Activated CD4-positive, alpha-beta T cell treated with anti-CD3 and anti-CD28 coated beads for 48 hours (primary cell): Measurements from ENCODE around the gene AMER2.

Source experiments
- DNase-seq: peaks from one replicate; pipeline ENCODE4 v3.0.0-alpha.2; 2020

Gene AMER2

DNA sequence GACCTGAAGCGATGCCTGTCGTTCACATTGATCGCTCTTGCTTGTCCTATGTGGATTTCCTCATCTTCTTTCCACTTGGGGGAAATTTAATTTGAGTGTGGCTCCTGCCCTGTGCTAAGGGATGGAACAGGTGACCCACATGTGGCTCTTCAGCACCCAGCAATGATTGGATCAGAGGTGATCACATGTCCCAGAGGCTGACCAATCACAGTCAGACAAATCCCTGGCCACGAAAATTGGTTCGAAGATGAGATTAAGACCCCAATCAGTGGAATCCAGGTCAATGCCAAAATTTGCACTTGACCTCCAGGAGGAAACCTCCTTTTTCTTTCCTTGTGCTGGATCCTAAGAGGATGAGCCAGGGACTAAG, 23.7 kb downstream of the AMER2 start:
- no peak for DNase-seq

DNA sequence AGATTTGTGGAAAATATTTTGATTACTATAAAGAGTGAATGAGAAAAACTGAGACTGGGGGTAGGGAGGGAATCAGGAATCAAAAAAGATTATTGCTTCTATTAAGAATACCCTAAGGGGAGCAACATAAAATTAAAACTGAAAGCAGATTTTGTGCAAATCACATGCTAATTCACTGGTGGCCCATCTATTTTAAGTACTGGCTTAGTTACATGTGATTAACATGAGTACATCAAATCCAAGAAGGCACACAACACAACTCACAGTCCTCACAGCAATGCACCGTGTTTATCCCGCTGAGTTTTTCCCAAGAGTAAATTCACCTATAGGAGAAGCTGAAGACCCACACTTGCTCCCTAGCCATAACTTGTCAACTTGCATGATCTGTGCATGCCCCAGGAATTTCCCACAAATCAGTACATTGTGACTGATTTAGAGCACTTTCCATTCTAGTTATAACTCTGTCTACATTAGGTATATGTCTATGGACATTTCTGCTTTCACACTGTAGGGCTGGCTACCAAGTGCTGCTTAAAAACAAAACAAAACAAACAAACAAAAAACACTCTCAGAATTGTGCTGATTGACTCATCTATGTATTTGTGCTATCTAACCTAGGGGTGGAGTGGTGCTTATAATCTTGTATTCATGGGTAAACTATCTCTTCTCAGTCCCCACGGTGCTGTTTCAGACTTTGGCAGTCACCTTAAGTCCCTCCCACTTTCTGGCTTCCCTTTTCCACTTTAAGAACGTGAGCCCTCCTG, 24.3 kb downstream of the AMER2 start:
- no peak for DNase-seq

DNA sequence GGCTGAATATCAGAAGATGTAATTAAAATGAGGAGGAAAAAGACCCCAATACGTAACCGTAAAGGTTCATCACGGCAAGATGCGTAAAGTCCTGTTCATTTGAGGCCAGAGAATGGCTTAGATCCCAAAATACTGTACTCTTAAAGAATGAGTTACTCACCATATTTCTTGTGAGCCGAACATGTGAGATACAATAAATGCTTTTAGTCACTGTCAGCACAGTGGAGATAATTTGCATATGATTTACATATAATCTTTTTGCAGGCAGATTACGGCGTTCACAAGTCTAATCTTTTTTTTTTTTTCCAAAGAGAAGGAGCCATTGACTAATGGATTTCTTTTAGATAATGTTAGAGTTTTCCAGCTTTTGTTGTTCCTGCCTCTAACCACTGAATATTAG, 28.4 kb downstream of the AMER2 start:
- no peak for DNase-seq

DNA sequence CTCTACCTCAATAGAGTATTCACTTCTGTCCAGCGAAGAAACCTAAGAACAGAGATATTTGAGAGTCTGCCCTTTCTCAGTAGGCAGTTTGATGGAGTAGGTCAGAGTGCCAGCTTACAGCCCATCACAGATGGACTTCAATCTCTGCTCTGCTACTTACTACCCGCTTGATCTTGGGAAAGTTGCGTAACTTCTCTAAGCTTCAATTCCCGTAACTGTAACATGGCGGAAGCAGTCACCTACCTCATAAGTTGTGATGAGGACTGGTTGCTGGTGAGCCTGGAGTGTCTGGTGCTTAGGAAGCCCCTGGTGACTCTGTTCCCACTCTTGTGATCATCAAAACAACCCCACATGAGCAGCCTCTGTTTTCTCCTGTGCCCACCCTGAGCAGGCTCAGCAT, 31.0 kb downstream of the AMER2 start:
- DNase-seq, result no peak

DNA sequence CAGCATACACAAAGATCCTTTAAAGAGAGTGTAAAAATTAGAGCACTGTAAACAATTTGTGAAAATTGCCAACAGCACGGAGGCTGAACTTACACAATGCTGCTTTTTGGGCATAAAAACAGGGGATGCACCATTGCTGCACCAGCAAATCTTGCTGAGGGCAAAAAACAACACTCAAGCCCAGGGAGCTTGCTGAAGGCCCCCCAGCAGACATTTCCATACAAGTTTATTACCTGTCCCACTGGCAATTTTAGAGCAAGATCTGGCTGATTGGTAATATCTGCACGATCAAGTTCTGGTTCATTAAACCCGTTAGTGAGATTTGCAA, 34.3 kb downstream of the AMER2 start:
- no peak for DNase-seq

DNA sequence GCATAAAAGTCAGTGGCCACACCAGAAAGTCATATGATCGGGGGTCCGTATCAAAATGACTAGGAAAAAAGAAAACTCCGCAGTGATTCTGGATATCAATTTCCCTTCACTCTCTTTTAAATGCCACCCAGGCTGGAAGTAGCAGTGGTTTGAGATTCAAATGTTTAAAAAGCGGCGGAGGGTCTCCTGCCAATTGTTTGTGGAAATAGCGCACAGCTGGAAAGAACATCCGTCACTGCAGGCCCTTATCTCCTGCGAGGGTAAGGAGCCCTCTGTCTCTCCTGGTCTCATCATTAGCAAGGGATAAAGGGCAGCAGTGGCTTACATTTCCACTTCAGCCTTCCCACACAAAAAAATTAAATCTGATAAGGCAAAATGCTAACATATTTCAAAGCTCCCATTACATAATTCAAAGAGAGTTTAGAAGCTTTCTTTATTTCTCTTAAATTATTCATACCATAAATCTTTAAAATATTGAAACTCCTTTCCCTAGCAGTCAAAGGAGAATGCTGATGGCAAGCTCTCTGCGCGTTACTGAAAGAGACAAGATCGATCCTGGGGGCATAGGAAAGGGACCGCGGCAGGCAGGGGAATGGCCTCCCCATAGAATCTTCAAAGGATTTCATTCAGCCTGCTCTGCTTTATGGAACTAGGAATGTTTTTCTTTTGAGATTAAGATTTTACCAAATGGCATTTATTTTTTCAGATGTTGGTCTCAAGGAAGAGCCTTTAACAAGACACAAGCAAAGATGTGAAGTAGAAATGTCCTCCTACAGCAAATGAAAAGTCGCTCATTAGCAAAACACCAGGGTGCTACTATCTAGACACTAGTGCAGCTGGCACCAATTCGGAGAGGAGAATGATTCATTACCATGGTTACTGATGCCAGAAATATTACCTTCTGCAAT, 35.0 kb downstream of the AMER2 start:
- DNase-seq, result no peak

DNA sequence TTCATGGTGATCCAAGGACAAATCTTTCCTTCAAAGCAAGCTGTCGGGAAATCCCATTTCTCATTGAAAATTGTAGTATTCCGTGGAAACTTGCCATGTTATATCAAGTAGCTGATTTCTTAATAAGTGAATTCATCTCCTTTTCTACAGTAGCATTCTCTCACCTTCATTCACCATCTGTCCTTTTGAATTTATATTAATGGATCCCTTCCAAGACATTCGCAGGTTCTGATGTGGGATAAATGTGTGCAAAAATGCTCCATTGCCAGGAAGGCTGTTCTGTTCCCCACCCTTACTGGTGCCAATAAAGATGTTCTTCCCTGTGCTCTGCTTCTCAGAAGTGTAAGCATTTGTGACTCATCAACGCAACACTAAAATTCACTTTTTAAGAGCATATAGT, 36.2 kb downstream of the AMER2 start:
- DNase-seq, result no peak

DNA sequence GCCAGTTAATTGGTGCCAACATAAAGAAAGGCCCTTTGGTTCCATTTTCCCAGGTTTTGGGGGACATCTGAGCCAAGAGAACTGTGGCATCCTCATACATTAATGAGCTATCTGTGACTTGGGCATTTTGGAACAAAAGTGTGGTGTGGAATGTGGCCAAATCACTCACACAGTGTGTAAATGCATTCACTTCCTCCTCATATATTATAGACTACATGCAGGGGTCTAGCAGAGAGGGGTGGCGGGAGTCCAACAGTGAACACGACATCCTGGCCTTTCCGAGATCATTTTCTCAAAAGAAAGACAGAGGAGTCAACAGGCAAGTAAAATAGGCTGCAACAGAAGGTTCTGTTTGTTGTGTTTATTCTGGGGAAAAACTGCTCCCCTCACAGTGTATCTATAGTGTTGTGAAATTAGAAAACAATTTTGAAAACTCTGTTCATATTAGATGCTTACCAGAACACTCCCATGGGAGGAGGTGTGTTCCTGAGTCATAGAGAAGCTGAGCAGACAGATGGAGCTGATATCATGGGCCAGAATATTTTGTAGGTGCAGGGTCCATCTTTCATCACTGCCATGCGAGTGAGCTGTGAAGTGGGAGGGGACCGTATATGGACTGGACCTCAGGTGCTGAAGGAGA, 39.2 kb downstream of the AMER2 start:
- no peak for DNase-seq

DNA sequence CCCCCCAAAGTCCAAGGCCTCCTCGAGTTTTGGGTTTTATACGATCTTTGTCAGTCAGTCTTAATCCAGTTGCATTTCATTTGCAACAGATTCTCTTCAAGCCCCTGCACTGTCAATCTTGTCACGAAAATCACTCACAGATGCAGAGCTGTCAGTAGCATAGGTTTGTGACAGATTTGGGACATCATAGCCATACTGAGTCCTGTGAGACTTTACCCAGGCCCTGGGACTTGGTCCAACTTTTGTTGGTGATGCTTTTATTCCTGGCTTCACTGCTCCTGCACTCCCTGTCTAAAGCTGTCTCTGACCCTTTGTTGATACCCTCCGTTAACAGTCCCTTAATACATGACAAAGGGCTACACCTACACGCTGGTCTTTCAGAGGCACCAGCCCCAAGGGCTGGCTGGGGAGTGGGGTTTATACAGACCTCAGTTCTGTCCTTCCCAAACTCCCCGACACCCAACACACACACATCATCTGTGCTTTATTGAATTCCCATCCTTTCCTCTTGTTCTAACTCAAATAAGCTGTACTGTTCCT, 40.1 kb downstream of the AMER2 start:
- no peak for DNase-seq

DNA sequence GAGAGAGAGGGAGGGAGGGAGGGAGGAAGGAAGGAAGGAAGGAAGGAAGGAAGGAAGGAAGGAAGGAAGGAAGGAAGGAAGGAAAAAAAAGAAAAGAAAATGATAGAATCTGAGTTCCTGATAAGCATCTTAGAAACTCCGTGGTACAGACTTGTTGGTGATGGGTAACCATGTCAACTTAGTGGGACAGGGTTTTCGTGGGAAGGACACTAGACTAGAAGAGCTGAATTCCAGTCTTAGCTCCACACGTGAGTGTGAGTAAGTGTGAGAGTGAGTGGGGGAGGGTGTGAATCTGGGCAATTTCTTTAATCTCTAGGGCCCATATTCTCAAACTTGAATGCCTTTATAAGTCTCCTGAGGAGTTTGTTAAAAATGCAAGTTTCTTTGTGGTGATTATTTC, 41.1 kb downstream of the AMER2 start:
- DNase-seq, result no peak

DNA sequence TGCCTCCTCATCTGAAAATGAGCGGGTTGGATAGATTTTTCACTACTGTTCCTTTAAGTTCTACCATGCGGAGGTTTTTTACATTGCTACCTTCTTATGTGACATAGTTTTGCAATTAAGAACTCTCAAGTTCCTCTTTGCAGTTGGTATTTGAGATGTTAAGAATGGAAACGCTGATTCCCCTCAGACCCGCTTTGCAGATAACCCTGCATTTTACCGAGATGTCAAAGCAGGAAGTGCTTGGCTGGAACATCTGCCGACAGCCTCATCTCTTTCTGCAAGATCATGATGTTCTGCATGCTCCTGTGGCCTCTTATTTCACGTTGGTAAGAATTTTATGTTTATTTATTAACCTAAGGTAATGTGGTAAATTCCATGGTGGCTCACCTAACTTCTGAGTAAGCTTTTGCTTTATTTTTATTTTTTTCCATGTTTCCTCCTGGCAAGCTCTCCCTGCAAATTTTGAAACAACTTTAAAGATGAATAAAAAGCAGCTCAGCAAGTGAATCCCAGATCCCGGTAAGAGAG, 53.6 kb downstream of the AMER2 start:
- no peak for DNase-seq

DNA sequence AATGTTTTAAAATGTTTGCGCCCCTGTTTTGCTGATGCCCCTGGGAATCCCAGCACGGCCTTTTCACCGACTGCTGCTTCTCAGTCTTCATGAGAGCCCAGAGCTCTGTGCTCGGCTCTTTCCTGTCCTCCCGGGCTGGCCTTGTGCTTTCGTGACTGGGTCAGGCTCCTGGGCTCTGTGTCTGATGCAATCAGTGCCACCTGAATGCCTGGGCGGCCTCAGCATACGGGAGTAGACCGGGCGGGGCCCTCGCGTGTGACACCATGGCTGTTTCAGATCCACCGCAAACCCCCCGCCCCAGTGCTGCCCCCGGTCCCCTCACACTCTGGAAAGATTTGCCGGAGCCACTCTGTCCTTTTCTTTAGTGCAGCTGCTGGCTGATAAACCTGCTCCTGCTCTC, 54.8 kb downstream of the AMER2 start:
- DNase-seq, result no peak

DNA sequence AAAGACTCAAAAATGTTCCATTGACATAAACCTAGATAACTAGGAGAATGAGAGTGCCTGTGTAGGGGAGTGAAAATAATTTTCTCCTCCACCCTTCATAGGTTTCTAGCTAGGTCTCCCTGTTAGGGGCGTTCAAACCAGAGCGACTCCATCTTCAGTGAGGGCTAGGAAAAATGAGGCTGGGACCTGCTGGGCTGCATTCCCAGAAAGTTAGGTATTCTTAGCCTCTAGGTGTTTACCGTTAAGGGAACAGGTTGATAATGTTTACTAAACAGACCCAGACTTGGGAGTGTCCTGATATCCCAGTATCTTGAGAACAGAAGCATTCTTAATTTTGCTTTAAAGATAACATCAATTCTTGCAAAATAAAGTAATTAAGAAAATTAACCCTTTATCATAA, 56.0 kb downstream of the AMER2 start:
- no peak for DNase-seq

DNA sequence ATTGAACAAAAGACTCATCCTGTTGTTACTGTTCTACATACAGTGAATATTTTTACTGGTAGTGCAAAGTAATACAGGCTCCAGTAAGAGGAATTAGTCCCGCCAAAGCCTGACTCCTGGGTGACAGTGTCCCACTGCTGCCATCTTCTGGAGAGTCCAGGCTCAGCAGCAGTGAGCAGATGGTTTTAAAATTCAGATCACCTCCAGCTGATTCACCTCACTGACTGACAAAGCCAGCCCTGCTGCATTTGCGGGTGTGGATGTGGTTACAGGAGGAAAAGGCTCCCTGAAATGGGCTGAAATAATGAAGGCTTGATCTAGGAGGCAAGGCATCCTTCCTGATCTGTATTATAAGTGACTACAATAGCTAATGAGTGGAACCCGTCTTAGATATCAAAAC, 57.9 kb downstream of the AMER2 start:
- peak; percentile 78 for DNase-seq

DNA sequence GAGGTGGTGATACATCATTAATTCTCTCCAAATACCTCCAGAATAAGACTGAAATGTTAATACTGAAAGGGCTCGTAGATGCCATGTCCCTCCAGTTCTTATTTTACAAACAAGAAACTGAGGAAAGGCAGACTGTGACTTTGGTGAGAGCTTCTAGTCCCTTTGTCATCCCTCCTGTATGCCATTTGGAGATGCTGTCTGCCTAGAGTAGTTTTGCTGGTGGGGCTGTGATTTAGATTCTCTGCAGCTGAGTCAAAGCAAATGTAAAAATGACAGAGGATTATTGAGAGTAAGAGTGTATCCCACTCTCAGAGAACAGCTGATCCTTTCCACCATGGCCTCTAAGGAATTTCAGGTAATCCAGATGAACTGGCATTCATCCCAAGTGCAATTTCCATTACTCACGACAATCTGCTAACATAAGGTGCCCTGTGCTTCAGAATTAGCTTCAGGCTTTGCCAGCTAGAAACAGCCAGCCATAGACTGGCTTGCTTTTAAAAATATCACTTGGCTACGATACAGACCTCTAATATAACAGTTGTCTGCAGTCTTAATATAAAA, 59.3 kb downstream of the AMER2 start:
- DNase-seq, result no peak
